HG03442 (cell line): ENCODE measurements around the gene TRMT10B.
A peak's percentile ranks its signal among the peaks of the same experiment; 100 is the strongest.
"Not testable (repeated sequence)": the region's sequence is repeated elsewhere in the genome, so short reads cannot be mapped to it uniquely, and the experiment has no call there.

Experiments
- ATAC-seq: cut with Tn5 transposase; IDR thresholded peaks from one replicate; pipeline ENCODE4 v1.9.1; 2021; ENCODE audit warnings: mild to moderate bottlenecking, moderate library complexity; ENCODE audit not compliant: unreplicated experiment

Gene TRMT10B

DNA sequence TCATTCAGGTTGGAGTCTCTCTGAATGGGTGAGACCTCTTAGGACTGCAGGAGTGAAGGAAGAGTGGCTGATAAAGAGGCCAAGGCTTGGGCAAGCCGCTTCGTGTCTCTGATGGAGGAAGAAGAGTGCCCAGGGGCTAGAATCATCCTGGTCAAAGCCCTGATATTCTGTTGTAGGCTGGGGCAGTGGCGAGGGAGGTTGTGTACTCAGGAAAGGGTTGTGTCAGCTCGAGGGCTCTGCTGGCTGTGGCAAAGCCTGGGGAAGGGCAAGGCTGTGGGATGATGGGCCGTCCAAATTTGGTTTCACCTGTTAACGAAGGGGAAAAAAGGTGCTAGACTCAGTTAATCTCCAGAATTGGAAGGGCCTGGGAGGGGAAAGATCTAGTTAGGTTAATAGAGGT, 2.4 kb upstream of the TRMT10B start:
- ATAC-seq: no peak

DNA sequence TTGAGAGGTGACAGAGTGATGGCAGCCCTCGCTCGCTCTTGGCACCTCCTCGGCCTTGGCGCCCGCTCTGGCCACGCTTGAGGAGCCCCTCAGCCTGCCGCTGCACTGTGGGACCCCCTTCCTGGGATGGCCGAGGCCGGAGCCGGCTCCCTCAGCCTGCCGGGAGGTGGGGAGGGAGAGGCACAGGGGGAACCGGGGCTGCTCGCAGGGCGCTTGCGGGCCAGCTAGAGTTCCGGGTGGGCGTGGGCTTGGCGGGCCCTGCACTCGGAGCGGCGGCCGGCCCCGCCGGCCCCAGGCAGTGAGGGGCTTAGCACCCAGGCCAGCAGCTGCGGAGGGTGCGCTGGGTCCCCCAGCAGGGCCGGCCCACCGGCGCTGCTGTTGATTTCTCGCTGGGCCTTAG, 1.9 kb upstream of the TRMT10B start:
- not testable (repeated sequence) for ATAC-seq

DNA sequence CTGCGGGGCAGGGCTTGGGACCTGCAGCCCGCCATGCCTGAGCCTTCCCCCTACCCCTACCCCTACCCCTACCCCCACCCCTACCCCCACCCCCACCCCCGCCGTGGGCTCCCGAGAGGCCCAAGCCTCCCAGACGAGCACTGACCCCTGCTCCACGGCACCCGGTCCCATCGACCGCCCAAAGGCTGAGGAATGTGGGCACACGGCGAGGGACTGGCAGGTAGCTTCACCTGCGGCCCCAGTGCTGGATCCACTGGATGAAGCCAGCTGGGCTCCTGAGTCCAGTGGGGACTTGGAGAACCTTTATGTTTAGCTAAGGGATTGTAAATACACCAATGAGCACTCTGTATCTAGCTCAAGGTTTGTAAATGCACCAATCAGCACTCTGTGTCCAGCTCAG, 1.5 kb upstream of the TRMT10B start:
- not testable (repeated sequence) for ATAC-seq

DNA sequence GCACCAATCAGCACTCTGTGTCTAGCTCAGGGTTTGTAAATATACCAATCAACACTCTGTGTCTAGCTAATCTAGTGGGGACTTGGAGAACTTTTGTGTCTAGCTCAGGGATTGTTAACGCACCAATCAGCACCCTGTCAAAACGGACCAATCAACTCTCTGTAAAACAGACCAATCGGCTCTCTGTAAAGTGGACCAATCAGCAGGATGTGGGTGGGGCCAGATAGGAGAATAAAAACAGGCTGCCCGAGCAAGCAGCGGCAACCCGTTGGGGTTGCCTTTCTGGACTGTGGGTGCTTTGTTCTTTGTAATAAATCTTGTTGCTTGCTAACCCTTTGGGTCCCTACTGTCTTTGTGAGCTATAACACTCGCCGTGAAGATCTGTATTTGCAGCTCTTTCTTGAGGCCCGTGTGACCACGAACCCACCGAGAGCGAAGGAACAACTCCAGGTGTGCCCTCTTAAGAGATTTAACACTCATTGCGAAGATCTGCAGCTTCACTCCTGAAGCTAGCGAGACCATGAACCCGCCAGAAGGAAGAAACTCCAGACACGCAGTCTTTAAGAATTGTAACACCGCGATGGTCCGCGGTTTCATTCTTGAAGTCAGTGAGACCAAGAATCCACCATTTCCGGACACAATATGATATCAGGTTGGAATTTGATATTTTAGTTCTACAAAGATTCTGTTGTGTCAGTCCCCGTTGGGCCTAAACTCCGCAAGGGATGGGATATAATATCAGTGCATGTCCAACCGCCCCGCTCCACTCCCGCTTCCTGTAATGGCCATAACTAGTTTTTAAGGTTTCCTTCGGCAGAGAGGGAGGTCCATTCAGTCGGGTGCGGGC, 740 bp upstream of the TRMT10B start:
- no peak for ATAC-seq

DNA sequence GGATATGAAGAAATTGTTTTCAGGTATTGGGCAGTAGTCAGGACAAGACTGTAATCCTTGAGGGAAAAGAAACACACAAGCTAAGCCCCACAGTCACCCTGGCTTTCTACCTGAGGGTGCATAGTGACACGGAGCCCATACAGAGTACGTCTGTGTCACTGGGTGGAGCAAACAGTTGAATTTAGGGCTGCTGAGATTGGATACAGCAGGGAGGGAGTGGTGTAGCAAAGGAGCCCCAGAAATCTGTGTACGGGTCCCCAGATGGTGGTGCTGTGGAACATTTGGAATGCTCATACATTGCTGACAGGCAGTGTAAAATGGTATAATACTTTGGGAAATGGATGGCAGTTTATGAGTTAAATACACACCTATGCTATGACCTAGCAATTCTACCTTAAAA, 5.1 kb downstream of the TRMT10B start:
- no peak for ATAC-seq

DNA sequence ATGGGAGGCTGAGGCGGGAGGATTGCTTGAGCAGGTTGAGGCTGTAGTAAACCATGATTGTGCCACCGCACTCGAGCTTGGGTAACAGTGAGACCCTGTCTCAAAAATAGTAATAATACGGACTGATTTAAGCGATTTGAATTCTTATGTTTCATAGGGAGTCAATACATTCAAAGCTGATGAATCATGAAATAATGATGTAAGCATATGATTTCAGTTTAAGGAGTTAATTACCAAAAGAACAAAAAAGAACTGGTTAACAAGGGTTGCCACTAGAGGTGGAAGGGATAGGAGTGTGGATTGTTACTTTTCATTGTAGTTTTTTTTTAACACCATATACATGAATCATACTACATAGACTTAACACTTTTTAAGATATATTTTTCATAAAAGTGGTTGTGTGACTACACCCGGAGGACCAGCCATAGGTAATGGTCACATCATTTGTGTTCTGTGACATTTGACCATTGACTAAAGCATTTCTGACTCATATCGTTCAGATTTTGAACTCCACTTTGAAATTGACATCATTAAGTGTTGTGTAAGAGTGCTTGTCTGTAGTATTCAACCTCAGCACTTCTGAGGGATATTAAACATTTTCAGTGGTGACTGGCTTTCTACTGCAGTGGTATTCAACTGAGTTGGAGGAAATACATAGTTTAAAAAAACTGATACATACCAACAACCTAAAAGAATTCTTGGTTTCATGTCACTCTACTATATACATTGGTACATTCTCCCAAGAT, 7.0 kb downstream of the TRMT10B start:
- ATAC-seq: no peak

DNA sequence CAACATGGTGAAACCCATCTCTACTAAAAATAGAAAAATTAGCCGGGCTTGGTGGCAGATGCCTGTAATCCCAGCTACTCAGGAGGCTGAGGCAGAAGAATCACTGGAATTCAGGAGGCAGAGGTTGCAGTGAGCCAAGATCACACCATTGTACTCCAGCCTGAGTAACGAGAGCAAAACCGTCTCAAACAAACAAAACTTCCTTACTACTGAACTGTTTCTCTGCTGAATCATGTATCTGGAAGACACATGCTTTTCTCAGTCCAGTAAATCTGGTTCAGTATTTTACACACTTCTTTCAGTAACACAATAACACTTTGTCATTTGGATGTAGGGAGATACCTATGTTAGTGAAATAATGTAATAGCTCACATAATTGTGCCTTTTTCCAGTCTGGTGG, 7.9 kb downstream of the TRMT10B start:
- no peak for ATAC-seq

DNA sequence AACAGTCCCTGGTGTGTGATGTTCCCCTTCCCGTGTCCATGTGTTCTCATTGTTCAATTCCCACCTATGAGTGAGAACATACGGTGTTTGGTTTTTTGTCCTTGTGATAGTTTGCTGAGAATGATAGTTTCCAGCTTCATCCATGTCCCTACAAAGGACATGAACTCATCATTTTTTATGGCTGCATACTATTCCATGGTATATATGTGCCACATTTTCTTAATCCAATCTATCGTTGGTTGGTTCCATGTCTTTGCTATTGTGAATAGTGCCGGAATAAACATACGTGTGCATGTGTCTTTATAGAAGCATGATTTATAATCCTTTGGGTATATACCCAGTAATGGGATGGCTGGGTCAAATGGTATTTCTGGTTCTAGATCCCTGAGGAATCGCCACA, 11.7 kb downstream of the TRMT10B start:
- ATAC-seq: not testable (repeated sequence)

DNA sequence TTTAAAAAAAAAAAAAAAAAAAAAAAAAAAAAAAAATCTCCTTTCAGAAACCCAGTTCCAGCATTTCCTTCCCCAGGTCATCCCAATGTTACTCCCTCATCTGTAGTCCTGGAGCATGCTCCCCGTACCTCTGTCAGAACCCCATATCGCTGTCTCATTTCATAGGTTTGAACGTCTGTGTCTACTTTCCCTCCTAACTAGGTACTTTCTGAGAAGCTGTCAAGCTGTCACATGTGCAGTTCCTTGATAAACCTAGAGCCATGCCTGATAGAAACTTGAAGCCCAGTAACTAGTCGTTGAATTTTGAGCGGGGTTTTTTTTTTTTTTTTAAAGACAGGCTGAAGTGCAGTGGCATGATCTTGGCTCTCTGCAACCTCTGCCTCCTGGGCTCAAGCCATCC, 15.7 kb downstream of the TRMT10B start:
- no peak for ATAC-seq

DNA sequence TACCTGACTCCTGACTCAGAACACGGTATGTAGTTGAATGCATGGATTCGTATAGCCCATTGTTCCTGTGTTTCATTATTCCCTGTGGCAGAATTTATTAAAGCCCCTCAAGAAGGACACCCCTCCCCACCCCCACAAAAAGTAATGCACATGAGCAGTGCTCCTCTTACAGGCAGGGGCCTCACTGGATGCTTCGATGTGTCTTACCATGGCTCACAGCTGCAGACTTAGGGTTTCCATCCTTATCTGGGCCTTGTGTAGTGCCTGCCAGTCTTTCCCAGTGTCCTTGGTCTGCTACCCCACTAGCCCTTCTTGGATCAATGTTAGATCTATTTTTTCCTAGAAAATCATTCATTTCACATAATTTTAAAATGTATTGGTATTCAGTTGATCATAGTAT, 16.4 kb downstream of the TRMT10B start:
- no peak for ATAC-seq

DNA sequence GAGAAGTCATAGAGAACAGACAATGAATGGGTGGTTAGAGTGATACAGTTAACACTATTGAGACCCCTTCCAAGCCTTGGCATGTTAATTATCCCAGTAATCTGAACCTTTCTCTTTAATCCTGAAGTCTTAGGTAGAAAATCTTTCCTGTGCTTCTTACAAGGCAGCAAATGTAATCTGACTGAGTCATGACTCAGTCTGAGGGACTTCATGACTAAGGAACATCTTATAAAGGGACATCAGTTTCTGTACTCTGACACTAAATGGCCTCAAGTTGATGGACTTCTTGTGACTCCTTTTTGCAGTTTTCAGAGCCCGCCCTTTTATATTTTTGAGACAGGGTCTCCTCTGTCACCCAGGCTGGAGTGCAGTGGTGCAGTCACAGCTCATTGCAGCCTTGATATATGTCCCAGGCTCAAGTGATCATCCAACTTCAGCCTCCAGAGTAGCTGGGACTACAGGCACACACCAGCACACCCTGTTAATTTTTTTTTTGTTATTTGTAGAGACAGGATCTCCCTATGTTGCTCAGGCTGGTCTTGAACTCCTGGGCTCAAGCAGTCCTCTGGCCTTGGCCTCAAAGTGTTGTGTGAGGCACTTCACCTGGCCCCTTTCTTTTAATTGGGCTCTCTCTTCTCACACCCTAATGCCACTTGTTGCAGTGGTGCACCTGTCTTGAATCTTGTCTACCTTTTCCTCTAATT, 21.8 kb downstream of the TRMT10B start:
- no peak for ATAC-seq

DNA sequence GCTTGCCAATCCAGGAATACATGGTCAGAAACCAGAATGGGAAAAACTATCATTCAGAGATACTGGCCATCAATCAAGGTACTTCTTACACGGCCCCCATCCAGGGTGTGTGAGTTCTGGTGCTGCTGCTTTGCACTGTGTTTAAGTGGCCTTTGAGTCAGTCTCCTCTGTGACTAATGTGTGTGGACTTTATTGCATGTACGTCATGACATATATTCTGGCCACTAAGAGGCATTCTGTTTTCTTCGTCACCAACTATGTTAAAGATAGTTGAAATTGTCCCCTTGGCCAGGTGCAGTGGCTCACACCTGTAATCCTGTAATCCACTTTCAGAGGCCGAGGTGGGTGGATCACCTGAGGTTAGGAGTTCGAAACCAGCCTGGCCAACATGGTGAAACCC, 22.7 kb downstream of the TRMT10B start:
- ATAC-seq: no peak

DNA sequence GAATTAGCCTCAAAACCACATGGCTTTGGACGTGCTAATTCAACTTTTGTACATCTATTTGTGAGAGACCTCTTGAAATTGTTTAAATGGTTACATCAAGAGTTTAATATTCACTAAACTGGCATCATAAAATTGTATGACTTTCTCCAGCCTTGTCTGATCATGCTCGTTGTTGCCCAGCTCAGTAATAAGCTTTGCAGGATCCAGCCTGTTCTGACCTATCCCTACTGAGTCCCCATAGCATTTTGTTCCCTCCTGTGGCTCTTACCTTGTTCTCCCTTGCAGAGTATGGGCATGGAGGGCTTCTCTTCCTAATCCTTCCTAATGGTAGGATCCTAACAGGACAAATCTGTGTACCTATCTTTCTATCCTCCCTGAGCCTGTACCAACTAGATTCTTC, 24.9 kb downstream of the TRMT10B start:
- ATAC-seq: no peak

DNA sequence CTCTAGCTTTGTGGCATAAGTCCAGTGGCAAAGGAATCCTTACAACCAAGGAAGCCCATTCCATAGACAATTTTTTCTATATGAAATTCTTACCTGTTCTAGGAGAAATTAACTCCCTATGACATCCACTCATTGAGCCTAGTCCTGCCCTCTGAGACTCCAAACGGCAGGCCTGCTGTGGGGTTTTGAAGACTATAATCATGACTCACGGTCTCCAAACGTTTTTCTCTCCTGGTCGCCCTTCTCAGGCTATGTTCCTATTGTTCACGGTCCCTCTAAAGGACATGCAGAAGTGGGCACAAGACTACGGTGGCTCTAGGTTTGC, 30.6 kb downstream of the TRMT10B start:
- no peak for ATAC-seq

DNA sequence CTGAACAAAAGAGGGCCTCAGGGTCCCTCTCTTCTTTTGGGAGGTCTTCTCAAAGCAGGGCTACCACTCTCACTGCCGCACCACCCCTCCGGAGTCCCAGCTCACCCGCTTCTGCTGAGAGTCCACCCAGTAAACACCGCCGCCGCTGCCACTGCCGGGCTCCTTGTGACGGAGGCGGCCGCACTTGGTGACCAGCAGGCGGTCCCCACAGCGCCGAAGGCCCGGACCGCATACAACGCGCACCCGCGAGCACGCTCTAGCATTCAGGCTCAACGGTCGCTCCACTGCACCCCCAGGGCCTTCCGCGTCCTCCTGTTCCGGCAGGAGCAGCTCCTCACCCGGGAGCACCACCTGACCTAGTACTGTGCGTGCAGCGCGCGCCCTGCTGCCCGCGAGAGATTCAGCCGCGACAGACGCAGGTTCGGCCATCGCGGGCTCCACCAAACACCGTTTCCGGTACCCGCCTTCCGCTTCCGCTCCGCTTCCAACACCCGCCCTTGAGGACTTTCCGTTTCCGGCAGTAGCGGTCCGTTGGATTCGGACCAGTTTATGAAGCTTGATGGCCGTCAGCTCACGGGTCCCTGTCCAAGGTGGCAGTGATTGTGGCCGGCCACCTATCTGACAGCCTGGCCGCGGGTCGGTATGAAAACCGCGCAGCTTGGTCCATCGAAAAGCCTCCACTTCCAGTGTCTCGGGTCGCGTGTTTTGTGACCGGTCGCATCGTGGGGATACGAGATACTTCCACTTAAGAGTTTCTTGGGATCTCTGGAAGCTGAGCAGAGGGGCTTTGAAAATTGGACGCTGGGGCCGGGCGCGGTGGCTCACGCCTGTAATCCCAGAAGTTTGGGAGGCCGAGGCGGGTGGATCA, 31.2 kb downstream of the TRMT10B start, which contains the start of gene EXOSC3:
EXOSC3 (minus strand) TSS at position 449 of the 868 bp plus-strand sequence; CDS start at position 429, 20 bp downstream.
- peak; percentile 89 for ATAC-seq

DNA sequence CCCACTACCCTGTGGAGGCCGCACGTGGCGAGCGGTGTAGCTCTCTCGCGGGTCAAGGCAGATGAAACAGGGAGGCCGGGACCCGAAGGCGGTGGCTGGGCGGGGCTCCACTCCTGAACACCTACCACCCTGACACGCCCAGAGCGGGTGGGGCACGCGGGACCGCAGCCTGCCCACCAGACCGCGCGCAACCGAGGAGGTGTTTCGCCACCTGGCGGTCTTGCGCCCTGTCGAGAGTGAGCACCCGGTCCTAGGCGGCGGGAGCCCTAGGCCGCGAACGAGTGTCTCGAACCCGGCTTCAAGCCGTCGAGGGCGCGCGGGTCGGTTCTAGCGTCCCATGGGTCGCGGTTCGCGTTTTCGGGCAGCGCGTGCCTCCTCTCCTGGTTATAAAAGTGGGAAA, 33.5 kb downstream of the TRMT10B start:
- no peak for ATAC-seq

DNA sequence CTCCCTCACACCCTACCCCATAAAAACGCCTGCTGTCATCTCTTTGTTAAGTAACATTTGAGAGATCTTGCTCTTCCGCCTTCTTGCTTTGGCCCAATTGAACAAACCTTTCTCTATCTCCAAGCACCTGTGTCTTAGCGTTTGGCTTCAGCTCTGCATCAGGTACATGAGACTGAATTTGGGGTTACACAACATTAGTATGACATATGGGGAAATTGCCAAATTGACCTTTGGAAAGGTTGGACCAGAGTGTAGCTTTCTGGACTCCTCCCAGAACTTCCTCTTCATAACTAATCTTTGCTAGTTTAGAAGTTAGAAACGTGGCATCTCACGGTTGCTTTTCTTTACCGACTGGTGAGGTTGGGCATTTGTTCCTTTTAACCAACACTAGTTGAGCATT, 34.7 kb downstream of the TRMT10B start:
- no peak for ATAC-seq

DNA sequence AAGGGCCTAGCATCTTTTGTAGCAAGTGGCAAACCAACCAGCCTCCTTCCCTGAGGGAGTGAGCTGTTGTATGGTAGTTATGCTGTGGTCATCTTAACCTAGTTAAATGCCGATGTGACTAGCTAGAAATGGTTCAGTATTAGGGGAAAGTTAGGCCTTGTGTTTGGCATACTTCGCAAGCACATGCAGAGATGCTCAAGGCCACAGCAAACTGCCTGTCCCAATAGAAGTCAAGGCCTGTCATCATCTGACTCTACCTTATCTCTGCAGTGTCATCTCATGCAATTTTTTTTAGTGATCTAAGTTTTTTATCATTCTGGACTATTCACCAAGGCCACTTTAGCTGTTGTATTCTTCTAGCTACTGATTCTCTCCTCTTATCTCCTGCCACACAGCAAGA, 36.5 kb downstream of the TRMT10B start:
- ATAC-seq: no peak

DNA sequence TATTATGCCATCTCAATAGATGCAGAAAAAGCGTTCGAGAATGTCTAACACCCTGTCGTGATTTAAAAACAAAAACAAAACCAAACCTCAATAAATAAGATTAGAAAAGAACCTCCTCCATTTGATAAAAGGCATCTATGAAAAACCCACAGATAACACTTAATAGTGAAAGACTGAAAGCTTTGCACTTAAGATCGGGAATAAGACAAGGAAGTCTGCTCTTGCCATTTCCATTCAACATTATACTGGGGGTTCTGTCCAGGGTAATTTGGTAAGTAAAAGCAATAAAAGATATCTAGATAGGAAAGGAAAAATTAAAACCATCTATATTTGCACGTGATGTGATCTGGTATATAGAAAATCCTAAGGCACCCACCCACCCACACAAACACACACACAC, 38.5 kb downstream of the TRMT10B start:
- no peak for ATAC-seq

DNA sequence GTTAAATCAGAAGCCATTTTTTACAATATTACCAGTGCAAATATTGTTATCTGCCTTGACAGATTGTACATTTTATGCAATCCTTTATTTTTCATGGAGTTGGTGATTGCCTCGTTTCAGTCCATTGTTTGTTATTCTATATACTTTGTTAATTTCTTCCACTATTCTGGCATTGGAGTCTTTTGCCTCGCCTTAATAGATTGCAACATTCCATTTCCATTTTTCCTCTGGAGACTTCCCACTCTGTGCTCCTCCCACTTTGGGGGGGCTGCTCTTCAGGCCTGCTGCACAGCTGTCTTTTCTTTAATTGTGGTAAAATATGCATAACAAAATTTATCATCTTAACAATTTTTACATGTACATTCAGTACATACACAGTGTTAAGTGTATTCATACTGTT, 42.6 kb downstream of the TRMT10B start:
- no peak for ATAC-seq

DNA sequence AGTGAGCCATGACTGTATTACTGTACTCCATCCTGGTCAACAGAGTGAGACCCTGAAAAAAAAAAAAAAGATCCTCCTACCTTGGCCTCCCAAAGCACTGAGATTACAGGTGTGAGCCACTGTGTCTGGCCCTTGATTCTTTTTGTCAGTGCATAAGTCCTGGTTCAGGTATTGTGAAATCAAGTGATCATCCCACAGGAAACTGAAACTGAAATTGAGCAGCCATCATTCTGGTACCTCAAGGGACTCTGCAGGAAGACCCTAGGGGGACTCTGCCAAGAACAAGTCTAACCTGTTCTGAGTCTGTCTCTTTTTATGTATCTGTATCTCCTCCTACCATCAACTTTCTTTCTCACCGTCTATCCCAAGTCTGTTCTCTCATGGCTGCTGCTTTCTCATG, 45.1 kb downstream of the TRMT10B start:
- ATAC-seq: no peak
